ENCODE measurements around the gene CDK15.

The CDK15 gene

DNA sequence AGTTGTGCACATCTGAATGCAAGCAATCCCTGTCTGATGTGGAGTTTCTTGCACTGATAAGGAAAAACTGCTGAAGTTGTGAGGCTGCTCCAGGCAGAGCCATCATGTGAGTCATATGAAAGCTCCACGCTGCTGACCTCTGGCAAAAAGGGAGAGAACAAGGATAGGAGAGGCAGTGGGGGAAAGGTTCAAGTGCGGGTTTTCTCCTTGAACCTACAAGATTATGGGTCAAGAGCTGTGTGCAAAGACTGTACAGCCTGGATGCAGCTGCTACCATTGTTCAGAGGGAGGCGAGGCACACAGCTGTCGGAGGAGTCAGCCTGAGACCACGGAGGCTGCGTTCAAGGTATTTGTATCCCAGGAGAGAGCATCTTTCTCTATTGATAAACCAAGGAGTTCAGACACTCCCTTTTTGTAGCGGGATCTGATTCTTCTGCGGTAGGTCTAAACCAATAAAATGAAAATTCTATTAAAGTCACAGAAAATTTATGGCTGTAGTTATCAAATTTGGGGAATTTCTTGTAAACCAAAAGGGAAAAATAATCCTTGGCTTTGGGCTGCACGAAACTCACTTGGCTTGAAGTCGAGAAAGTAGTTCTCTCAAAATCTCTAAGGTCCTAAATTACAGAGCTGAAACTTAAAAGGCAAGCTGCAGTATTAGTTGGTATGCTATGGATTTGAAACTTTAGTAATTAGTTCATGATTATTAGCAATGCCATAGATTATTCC is at the start of gene CDK15:
CDK15 (plus strand) TSS at position 96 of the 729 bp plus-strand sequence; CDS start at position 224, 128 bp downstream.
- H4K20me1 ChIP-seq (ENCODE audit: low read depth, low read length): no peaks in the 10 kb centered on the region
- H3K9me2 ChIP-seq (replicated peaks; ENCODE audit: insufficient read depth, low read length): no peaks in the 10 kb centered on the region
- H3K79me2 ChIP-seq (ENCODE audit: insufficient read depth, low read length): no peaks in the 10 kb centered on the region
- H3K27ac ChIP-seq (ENCODE audit: low read depth, low read length): no peak within 1 kb of the TSS
- H3K4me3 ChIP-seq (ENCODE audit: insufficient read depth, low read length, poor library complexity, severe bottlenecking): no peak within 1 kb of the TSS
- H3K4me2 ChIP-seq (ENCODE audit: low read depth, low read length, poor library complexity, severe bottlenecking): no peak within 1 kb of the TSS
- no peak within 1 kb of the TSS for H2AFZ ChIP-seq (ENCODE audit: low read depth, low read length, severe bottlenecking)
- no peaks in the 10 kb centered on the region for H3F3A ChIP-seq (ENCODE audit: insufficient read depth)
- H3K36me3 ChIP-seq (ENCODE audit: low read length): no peaks in the 10 kb centered on the region
- TF ChIP-seq EZH2phosphoT487 (conservative IDR thresholded peaks at IDR 0.05; ENCODE audit: low read length): no peak
- TF ChIP-seq, protein P1, sequence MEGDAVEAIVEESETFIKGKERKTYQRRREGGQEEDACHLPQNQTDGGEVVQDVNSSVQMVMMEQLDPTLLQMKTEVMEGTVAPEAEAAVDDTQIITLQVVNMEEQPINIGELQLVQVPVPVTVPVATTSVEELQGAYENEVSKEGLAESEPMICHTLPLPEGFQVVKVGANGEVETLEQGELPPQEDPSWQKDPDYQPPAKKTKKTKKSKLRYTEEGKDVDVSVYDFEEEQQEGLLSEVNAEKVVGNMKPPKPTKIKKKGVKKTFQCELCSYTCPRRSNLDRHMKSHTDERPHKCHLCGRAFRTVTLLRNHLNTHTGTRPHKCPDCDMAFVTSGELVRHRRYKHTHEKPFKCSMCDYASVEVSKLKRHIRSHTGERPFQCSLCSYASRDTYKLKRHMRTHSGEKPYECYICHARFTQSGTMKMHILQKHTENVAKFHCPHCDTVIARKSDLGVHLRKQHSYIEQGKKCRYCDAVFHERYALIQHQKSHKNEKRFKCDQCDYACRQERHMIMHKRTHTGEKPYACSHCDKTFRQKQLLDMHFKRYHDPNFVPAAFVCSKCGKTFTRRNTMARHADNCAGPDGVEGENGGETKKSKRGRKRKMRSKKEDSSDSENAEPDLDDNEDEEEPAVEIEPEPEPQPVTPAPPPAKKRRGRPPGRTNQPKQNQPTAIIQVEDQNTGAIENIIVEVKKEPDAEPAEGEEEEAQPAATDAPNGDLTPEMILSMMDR (IDR thresholded peaks at IDR 0.05; ENCODE audit: insufficient read depth, low read length, poor library complexity, severe bottlenecking): no peak
- H3K9me3 ChIP-seq (ENCODE audit: insufficient read depth, low read length): no peaks in the 10 kb centered on the region
- no peak within 1 kb of the TSS for H3K9ac ChIP-seq (ENCODE audit: low read length)
- no peaks in the 10 kb centered on the region for H3K27me3 ChIP-seq (ENCODE audit: low read length)

DNA sequence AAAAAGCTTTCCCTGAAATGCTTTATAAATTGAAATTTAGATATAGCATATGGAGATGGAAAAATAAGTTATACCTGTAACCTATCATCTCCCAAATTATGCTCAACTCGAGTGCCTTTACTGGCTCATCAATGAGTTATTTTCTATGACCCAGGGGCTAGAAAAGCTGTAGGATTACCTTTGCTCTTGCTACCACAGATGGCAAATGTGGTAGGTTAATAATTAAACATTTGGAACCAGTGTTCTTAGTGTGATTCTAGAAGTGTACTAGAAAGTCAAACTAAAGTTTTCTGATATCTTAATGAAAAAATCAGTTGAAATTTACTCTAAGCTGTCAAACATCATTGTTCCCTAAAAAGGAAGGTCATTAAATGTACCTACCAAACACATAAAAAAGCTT is 48.1 kb upstream of the CDK15 start:
- Histone ChIP-seq H3K27ac (ENCODE audit: low read depth, low read length) (no peak overlapping the region), H3F3A (ENCODE audit: insufficient read depth) (no peaks in the 10 kb centered on the region), H3K27me3 (ENCODE audit: low read length) (no peaks in the 10 kb centered on the region), H3K4me2 (ENCODE audit: low read depth, low read length, poor library complexity, severe bottlenecking) (no peak overlapping the region), H3K9ac (ENCODE audit: low read length) (no peak overlapping the region), H2AFZ (ENCODE audit: low read depth, low read length, severe bottlenecking) (no peak overlapping the region), H3K9me3 (ENCODE audit: insufficient read depth, low read length) (no peaks in the 10 kb centered on the region), H3K9me2 (replicated peaks; ENCODE audit: insufficient read depth, low read length) (no peaks in the 10 kb centered on the region), H4K20me1 (ENCODE audit: low read depth, low read length) (no peaks in the 10 kb centered on the region), H3K36me3 (ENCODE audit: low read length) (no peaks in the 10 kb centered on the region; the same call in 1 of the 2 replicates), H3K79me2 (ENCODE audit: insufficient read depth, low read length) (no peaks in the 10 kb centered on the region), H3K4me3 (ENCODE audit: insufficient read depth, low read length, poor library complexity, severe bottlenecking) (no peak overlapping the region)
- no peak for TF ChIP-seq EZH2phosphoT487 (conservative IDR thresholded peaks at IDR 0.05; ENCODE audit: low read length)
- TF ChIP-seq, protein P1 (IDR thresholded peaks at IDR 0.05; ENCODE audit: insufficient read depth, low read length, poor library complexity, severe bottlenecking): no peak

DNA sequence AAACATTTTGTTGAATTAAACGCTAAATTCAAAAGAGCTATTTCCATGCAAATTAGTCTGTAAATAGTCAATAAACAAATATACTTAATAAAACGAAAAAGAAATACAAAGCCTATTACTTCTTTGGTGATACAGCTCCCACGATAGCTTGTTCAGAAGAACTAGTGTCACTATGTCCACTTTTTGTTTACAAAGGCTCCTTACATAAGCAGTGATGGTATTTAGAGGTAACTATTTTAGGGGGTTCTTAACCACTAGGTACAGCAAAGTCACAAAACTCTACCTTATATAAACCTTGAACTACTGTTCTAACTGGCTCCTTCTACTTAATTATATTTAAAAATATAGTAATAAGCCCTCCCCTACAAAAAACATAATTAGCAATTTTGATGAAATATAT is 47.5 kb upstream of the CDK15 start:
- H3K9ac ChIP-seq (ENCODE audit: low read length): no peak overlapping the region

More for the DNA sequence above, 47.5 kb upstream of the CDK15 start:
- Histone ChIP-seq H3K4me2 (ENCODE audit: low read depth, low read length, poor library complexity, severe bottlenecking) (no peak overlapping the region), H3F3A (ENCODE audit: insufficient read depth) (no peaks in the 10 kb centered on the region), H2AFZ (ENCODE audit: low read depth, low read length, severe bottlenecking) (no peak overlapping the region), H4K20me1 (ENCODE audit: low read depth, low read length) (no peaks in the 10 kb centered on the region), H3K79me2 (ENCODE audit: insufficient read depth, low read length) (no peaks in the 10 kb centered on the region), H3K9me2 (replicated peaks; ENCODE audit: insufficient read depth, low read length) (no peaks in the 10 kb centered on the region), H3K36me3 (ENCODE audit: low read length) (no peaks in the 10 kb centered on the region; the same call in 1 of the 2 replicates), H3K9me3 (ENCODE audit: insufficient read depth, low read length) (no peaks in the 10 kb centered on the region), H3K4me3 (ENCODE audit: insufficient read depth, low read length, poor library complexity, severe bottlenecking) (no peak overlapping the region), H3K27me3 (ENCODE audit: low read length) (no peaks in the 10 kb centered on the region), H3K27ac (ENCODE audit: low read depth, low read length) (no peak overlapping the region)
- TF ChIP-seq, protein P1 (IDR thresholded peaks at IDR 0.05; ENCODE audit: insufficient read depth, low read length, poor library complexity, severe bottlenecking): no peak
- no peak for TF ChIP-seq EZH2phosphoT487 (conservative IDR thresholded peaks at IDR 0.05; ENCODE audit: low read length)

Data from SU-DHL-6 (cell line).